GM10847 (cell line): ENCODE data around the gene GPX4.

Experiments
- POLR2A ChIP-seq: IDR thresholded peaks from 2 replicates; pipeline ENCODE4 v1.6.1; 2011; ENCODE audit not compliant: insufficient read length; ENCODE audit errors: extremely low read depth

GPX4 gene

GRCh38 chr19:1111641-1112267, 8.0 kb downstream of the GPX4 start:
- TF ChIP-seq POLR2A = no peak

- no peak for TF ChIP-seq POLR2A
These were observed 8.7 kb downstream of the GPX4 start for GRCh38 chr19:1112268-1113029.

- no peak for TF ChIP-seq POLR2A
These were observed 9.5 kb downstream of the GPX4 start for GRCh38 chr19:1113030-1113985.

- TF ChIP-seq POLR2A = no peak
These were observed 10.2 kb downstream of the GPX4 start for GRCh38 chr19:1113986-1114483.

GRCh38 chr19:1115646-1116420, 12.0 kb downstream of the GPX4 start:
- TF ChIP-seq POLR2A = no peak

- TF ChIP-seq POLR2A = no peak
These were observed 13.2 kb downstream of the GPX4 start for GRCh38 chr19:1116726-1117581.

- TF ChIP-seq POLR2A = no peak
These were observed 13.9 kb downstream of the GPX4 start for GRCh38 chr19:1117654-1118053.

GRCh38 chr19:1118999-1119398, 15.2 kb downstream of the GPX4 start:
- TF ChIP-seq POLR2A = no peak

GRCh38 chr19:1119475-1120217, 15.9 kb downstream of the GPX4 start:
- TF ChIP-seq POLR2A = no peak

- TF ChIP-seq POLR2A = no peak
These were observed 17.6 kb downstream of the GPX4 start for GRCh38 chr19:1121395-1121794.

GRCh38 chr19:1122021-1122971, 18.5 kb downstream of the GPX4 start:
- no peak for TF ChIP-seq POLR2A

- TF ChIP-seq POLR2A = no peak
These were observed 19.2 kb downstream of the GPX4 start for GRCh38 chr19:1122972-1123363.

- no peak for TF ChIP-seq POLR2A
These were observed 19.6 kb downstream of the GPX4 start for GRCh38 chr19:1123381-1123780.
